ENCODE results near the gene TRIM77.
"Not testable (repeated sequence)": the region's sequence is repeated elsewhere in the genome, so short reads cannot be mapped to it uniquely, and the experiment has no call there.

TRIM77 gene, protein sequence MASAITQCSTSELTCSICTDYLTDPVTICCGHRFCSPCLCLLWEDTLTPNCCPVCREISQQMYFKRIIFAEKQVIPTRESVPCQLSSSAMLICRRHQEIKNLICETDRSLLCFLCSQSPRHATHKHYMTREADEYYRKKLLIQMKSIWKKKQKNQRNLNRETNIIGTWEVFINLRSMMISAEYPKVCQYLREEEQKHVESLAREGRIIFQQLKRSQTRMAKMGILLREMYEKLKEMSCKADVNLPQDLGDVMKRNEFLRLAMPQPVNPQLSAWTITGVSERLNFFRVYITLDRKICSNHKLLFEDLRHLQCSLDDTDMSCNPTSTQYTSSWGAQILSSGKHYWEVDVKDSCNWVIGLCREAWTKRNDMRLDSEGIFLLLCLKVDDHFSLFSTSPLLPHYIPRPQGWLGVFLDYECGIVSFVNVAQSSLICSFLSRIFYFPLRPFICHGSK

GRCh38 chr11:89709999-89710398 is at the start of gene TRIM77:
TSS of gene TRIM77 (plus strand) at chr11:89710299. CDS start at chr11:89710299, 0 bp downstream.
- DNase-seq (ENCODE audit: low read depth), result not testable (repeated sequence)

DNA sequence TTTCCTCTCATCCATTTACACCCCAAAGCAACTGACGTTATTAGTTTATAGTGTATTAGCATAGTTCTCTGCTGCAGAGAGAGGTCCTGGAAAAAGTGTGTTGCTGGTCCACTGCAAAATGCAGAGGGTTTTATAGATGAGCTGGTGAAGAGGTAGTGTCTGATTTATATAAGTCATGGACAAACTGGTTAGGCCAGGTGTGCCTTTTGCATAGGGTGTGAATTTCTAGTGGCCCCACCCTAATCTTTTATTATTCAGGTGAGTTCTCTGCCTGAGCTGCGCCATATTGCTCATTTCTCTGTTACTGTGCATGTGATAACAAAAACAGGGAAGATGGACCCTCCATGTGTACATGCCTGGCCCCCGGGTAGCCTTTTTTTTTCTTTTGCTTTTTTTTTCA is 43.1 kb upstream of the TRIM77 start:
- no peak for DNase-seq (ENCODE audit: low read depth)

GRCh38 chr11:89668158-89668557 is 41.9 kb upstream of the TRIM77 start:
- DNase-seq (ENCODE audit: low read depth), result not testable (repeated sequence)

DNA sequence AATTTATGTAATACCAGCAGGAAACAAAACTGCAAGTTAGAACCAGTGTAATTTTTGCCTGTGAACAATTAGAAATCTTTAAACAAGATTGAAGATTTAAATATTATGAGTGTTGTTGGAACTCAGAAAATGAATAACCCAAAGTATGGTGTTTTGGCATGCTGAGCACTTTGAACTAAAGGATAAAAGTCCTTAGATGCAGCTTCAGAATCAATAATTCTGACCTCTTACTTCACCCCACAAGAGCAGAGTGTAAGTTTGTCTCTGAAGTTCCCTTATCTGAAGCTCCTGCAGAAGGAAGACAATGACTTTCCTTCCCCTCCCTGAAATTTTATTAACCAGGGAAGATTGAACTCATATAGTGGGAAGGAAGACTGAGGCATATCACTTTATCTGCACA is 40.5 kb upstream of the TRIM77 start:
- not testable (repeated sequence) for DNase-seq (ENCODE audit: low read depth)

GRCh38 chr11:89669993-89670669 is 40.0 kb upstream of the TRIM77 start:
- DNase-seq (ENCODE audit: low read depth), result not testable (repeated sequence)

- not testable (repeated sequence) for DNase-seq (ENCODE audit: low read depth)
Observed at GRCh38 chr11:89672547-89672946, 37.6 kb upstream of the TRIM77 start.

- DNase-seq (ENCODE audit: low read depth), result not testable (repeated sequence)
Observed at GRCh38 chr11:89673380-89673779, 36.7 kb upstream of the TRIM77 start.

DNA sequence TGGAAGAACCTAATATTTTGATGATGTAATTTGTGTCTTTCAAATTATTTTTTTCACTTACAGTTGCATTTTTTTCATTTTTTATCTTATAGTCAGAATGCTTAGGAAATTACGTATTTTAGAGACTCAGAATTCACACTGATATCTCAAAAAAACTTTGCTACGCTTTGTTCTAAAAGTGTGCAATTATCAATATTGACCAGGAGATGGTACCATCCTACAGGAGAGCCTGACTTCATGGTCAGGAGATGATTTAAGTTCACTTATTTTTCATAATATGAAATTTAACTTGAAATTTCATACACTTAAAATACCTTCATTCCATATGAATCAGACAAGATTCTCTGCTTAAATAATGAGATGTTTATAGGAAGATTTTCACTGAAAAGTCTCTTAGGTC is 34.7 kb upstream of the TRIM77 start:
- not testable (repeated sequence) for DNase-seq (ENCODE audit: low read depth)

DNA sequence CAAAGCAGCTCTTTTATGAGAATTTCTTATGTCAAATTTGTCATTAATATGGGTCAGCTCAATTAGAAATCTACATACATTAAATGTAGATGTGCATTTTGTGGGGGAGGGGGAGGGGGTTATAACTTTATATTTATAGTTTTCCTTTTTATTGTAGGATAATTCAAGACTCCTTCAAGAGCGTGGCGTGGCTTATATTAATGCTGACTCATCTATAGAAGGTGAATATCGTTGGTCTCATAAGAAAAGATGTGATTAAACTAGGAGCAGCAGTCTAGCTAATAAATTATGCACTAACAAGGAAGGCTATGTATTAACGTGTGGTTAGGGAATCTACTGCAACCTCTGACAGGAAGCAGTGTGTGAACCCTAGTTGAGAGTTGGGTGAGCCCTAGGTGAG is 34.2 kb upstream of the TRIM77 start:
- not testable (repeated sequence) for DNase-seq (ENCODE audit: low read depth)

DNA sequence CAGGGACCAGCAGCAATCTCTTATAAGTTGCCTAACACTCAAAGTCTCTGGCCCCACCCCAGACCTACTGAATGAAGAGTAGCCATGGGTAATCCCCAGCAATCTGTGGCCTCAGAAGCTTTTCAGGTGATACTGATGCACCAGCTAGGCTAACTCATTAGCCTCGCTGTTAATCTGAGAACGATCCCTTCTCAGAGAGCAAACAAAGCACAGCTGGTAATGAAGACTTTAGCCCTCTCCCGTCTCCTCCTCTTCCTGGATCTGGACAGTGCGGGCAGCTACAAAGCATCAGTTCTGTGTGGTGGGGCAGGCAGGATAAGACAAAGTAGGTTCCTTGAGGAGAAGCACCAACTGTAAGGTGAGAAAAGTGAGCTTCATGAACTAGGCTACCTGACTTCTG is 3.0 kb upstream of the TRIM77 start:
- not testable (repeated sequence) for DNase-seq (ENCODE audit: low read depth)

DNA sequence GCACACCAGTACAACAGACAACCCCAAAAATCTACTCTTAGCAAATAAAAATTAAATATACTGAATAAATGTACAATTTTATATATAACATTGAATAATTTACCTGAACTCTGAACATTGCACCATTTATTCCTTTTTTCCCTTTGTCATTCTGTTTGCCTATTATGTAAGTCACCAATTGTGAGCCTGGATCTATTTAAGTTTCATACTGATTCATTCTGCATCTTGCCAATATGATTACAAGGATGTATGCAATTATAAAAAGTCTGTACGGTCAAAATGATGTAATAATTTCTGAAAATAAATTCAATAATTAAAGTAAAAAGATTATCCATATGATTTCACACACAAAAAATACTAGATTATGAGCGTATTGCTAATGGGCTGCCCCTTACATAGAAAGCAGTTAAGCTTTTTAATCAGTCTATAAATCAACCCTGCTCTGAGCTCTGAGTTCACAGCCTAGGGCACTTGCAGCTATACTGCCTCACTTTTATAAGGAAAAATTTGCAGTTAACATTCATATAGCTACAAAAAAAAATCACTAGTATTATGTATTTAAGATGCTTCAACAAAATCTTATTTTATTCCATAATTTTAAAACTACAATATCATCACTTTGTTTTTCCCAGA is 14.9 kb downstream of the TRIM77 start:
- not testable (repeated sequence) for DNase-seq (ENCODE audit: low read depth)

DNA sequence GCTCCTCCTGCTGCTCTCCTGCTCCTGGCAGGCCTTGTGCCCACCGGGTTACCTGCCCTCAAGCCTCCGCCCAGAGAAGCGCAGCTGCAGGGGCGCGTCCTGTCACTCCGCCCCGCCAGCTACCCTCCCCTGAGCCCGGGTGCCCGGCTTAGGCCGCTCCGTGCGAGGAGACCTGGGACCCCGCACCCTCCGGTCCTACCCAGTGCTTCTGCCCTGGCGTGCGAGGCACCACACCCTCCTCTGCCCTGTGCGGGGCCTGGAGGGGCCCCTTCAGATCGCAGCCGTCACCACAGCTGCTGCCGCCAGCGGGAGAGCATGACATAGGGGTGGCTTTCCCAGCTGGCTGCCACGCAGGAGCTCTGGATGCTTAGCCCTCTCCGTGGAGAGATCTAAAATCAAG is 20.1 kb downstream of the TRIM77 start:
- DNase-seq (ENCODE audit: low read depth), result not testable (repeated sequence)

GRCh38 chr11:89736566-89736965 is 26.5 kb downstream of the TRIM77 start:
- DNase-seq (ENCODE audit: low read depth), result no peak

DNA sequence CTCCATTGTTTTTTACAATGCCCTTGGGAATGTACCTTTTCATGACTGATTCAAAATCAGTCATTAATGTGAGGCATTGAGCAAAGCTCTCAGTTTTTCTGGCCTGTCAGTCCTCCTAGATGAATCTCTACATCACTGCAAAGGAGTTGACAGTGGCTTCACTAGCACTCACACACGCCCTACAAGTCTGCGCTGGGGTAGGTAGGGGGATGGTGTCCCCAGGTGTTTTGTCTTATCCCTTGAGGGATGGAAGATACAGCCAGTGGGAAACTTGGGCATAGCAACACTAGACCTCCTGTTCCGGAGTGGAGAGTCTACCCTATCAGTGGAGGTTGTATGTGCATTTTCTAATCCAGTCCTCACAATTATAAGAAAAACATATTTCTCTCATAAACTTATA is 27.0 kb downstream of the TRIM77 start:
- no peak for DNase-seq (ENCODE audit: low read depth)

- DNase-seq (ENCODE audit: low read depth), result not testable (repeated sequence)
Observed at GRCh38 chr11:89741406-89741805, 31.3 kb downstream of the TRIM77 start.

GRCh38 chr11:89744158-89744557 is 34.1 kb downstream of the TRIM77 start:
- not testable (repeated sequence) for DNase-seq (ENCODE audit: low read depth)

- DNase-seq (ENCODE audit: low read depth), result not testable (repeated sequence)
Observed at GRCh38 chr11:89750822-89751221, 40.7 kb downstream of the TRIM77 start.

Measured in non-pigmented ciliary epithelial cell (primary cell).